ENCODE results near the gene STRADA. TPM values are rescaled to one million over a fixed set of nuclear protein-coding genes. Genes with fewer than 3 reads are reported as not detected.

STRADA gene, protein sequence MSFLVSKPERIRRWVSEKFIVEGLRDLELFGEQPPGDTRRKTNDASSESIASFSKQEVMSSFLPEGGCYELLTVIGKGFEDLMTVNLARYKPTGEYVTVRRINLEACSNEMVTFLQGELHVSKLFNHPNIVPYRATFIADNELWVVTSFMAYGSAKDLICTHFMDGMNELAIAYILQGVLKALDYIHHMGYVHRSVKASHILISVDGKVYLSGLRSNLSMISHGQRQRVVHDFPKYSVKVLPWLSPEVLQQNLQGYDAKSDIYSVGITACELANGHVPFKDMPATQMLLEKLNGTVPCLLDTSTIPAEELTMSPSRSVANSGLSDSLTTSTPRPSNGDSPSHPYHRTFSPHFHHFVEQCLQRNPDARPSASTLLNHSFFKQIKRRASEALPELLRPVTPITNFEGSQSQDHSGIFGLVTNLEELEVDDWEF
- 13.9 and 16.5 TPM in 2 replicates for total RNA-seq

DNA sequence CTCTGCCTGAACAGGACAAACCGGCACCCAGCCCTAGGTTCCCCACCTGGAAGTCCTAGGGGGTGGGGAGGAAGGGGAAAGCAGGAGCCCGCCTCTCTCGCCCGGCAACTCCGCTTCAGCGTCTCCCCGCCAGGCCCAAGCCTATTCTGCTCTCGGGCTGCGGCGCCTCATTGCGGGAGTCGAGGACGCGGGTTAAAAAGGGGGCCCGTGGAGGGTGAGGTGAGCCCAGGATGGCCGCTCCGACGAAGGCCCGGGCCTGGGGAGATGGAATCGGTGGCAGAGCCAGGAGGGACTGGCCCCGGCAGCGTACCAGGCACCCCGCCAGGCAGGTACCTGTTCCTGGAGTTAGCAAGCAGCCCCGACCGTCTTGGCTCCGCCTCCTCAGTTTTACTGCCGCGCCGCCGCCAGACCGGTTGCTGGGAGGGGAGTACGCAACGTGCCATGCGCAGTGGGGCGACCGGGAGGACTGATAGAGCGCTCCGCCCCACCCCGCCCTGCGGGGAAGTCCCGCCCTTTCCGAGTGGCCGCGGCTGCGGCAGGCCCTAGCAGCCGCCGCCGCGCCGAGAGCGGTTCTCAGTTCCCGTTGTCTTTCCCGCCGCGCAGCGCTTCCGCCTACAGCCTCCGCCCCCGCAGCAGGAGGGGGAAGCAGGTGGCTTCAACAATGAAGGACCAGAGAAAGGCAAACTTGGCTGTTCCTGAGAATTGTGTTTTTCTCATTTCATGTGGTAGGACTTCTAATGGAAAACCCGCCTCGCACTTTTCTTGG is at the start of gene STRADA:
STRADA (minus strand) TSS at position 392 of the 766 bp plus-strand sequence. CDS start 13,430 bp downstream, outside the sequence.

DNA sequence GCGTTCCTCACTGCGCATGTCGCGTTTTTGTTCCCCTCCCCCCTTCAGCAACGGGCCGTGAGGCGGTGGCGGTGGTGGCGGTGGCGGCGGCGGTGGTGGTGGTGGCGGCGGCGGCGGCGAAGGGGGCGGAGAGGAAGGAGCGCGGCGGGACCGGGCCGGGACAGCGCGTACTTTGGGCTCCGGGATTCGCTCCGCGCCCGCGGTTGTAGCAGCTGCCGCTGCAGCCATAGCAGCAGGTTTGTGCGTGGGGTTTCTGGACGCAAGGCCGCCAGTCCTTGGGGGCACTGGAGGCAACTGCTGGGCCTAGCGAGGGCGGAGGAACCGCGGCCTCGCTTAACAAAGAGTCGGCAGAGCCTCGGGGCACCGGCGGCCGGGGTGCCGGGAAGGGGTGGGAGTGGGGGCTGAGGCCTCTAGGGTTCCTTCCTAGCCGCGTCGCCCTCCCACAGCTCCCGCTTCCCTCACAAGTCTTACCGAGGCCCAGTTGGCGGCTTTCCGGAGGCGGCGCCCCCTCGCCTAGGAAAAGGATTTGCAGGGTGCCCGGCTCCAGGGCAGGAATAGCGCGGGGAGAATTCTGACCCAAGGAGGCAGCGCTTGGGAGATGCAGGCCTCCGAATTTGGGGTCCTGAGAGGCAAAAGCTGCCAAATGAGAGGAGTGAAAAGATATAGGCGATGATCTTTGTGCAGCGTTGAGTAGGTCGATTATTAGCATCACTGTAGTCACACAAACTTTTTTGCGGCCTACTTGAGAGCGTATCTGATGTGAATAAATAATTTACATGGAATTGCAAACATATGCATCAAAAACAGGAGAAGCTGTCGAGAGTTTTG is 32.8 kb upstream of the STRADA start, which contains the start of gene DDX42:
DDX42 (plus strand) TSS at position 30 of the 828 bp plus-strand sequence. CDS start 12,880 bp downstream, outside the sequence.

DNA sequence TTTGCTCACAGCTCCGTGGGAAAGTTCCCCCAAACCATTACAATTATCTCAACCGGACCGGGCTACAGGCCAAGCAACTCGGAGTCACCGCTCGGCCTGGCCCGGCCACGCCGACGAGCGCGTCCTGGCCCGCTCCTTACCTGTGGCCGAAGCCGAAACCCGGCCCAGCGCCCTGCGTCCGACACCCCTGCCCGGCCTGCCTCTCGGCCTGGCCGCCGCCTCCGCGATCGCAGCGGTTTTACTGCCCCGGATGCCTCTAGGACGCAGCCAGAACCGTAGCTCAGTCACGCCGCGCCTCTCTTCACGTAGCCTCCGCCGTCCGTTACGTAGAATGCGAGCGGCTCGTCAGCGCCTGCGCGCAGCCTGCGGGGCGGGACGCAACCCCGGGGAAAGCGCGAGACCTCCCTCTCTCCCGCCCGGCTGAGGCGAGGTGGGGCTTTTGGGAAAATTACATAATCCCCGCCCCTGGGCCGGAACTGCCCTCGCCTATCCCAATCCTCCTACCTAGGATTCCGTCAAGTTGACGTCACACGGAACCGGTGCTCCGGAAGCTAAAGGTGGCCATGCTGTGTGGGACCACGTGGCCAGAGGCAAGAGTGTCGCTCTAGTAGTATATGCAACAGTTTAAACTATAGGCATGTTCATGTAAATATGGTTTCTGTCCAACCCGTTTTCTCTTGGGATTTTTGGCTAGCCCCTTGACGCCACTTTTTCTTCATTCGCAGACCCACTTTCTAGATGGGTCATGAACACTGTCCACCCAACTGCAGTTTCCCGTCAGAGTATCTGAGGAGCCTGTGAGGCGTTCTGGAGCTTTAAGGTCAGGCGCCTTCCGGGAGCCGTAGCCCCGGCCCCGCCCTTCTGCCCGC is 31.9 kb upstream of the STRADA start, which contains the start of gene CCDC47:
CCDC47 (minus strand) TSS at position 326 of the 869 bp plus-strand sequence. CDS start 7,422 bp downstream, outside the sequence.

DNA sequence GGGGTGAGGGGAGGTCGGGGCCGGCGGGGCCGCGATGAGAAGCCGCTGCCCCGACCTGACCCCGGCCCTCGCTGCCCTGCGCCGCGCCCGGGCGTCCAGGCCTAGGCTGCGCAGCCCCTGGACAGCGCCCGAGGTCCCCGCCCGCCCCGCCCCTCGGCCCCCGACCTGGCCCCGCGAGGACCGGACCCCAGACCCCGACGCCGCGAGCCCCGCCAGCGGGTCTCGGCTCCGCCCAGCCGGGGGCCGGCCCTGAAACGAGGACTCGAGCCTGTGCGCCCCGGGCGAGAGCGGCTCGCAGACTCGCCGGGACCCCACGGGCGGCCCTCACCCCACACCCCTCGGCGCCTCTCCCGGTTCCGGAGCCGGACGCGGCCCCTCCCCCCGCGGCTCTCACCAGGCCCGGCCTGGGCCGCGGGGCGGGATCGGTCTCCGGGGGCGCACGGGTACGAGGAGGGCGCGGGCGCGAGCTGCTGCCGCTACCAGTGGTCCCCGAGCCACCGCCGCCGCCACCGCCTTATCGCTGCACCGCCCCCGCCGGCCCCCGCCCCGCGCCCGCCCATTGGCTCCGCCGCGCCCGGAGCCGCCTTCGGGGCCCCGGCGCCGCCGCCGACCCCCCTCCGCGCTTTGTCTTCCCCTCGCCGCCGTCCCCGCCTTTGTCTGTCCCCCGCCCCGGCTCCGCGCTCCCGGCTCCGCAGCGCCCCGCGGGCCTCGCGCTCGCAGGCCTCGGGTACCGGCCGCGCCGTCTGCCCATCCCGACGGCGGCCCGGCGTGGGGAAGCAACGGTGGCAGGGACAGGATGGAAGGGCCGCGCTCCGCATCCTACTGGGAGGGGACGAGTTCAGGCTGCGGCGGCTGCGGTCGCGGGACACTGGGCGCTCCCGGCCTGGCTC is 41.7 kb downstream of the STRADA start, which contains the start of gene LIMD2:
LIMD2 (minus strand) TSS at position 488 of the 890 bp plus-strand sequence. CDS start 827 bp downstream, outside the sequence.

Other genes starting within 250 kb of the STRADA start
- gene KCNH6, start 218.4 kb downstream of the STRADA start, total RNA-seq: not detected in 2 replicates
- 9.5 and 11.6 TPM in 2 replicates for gene DCAF7, start 191.3 kb downstream of the STRADA start, total RNA-seq
- 14.5 and 15.6 TPM in 2 replicates for gene TACO1, start 140.9 kb downstream of the STRADA start, total RNA-seq
- gene MAP3K3, start 119.4 kb downstream of the STRADA start, total RNA-seq: 20.1 and 28.2 TPM in 2 replicates
- 1.8 and 3.8 TPM in 2 replicates for gene LIMD2, start 41.7 kb downstream of the STRADA start, total RNA-seq
- 55.9 and 79.0 TPM in 2 replicates for gene CCDC47, start 31.8 kb upstream of the STRADA start, total RNA-seq
- 45.1 and 62.3 TPM in 2 replicates for gene DDX42, start 32.4 kb upstream of the STRADA start, total RNA-seq
- gene PSMC5, start 85.6 kb upstream of the STRADA start, total RNA-seq: 58.3 and 69.9 TPM in 2 replicates
- 51.3 and 54.5 TPM in 2 replicates for gene FTSJ3, start 85.9 kb upstream of the STRADA start, total RNA-seq
- 78.7 and 93.3 TPM in 2 replicates for gene SMARCD2, start 100.9 kb upstream of the STRADA start, total RNA-seq
- not detected in 2 replicates for gene CSH2, start 131.9 kb upstream of the STRADA start, total RNA-seq
- gene GH2, start 140.1 kb upstream of the STRADA start, total RNA-seq: not detected in 2 replicates
- gene CSH1, start 154.8 kb upstream of the STRADA start, total RNA-seq: not detected in 2 replicates
- not detected in 2 replicates for gene CSHL1, start 169.5 kb upstream of the STRADA start, total RNA-seq
- not detected in 2 replicates for gene GH1, start 177.0 kb upstream of the STRADA start, total RNA-seq
- gene CD79B, start 190.5 kb upstream of the STRADA start, total RNA-seq: 0.18 and 0.43 TPM in 2 replicates
- gene SCN4A, start 231.1 kb upstream of the STRADA start, total RNA-seq: under 0.01 TPM in 1 of 2 replicates, not detected in the other

All from smooth muscle cell of bladder (primary cell).